Bronchial epithelial cell (primary cell): Measurements from ENCODE around the gene KCNK2. TPM values are rescaled to one million over a fixed set of nuclear protein-coding genes. Genes with fewer than 3 reads are reported as not detected.

Experiments
- DNase-seq: peaks from one replicate; pipeline ENCODE4 v3.0.0-alpha.2; 2010; ENCODE audit warnings: low read depth
- FAIRE-seq: peaks from 2 replicates; lab custom pipeline; 2011; peaks lifted over from hg19 to GRCh38; lab: Jason Lieb, UNC
- H3K27me3 ChIP-seq: 2 replicates; pipeline ENCODE4 v1.5.1; 2011; ENCODE audit warnings: low read length; ENCODE audit not compliant: control insufficient read depth, insufficient read depth
- H3K36me3 ChIP-seq: 2 replicates; pipeline ENCODE4 v1.5.1; 2011; ENCODE audit warnings: low read length; ENCODE audit not compliant: control insufficient read depth, insufficient read depth
- H3K4me3 ChIP-seq: 2 replicates; pipeline ENCODE4 v1.5.1; 2011; ENCODE audit warnings: mild to moderate bottlenecking, low read depth, low read length, control low read depth
- total RNA-seq: library from RNA; depleted of rRNA; stranded (reverse); fragments of >200 nt; gene quantifications from 2 replicates; pipeline ENCODE4 v1.2.1, GENCODE V29; 2014
- TF ChIP-seq, protein P1 (sequence below): IDR thresholded peaks from 2 replicates; pipeline ENCODE4 v1.5.1; 2011; ENCODE audit warnings: mild to moderate bottlenecking, moderate library complexity, low read length, control low read depth, inconsistent platforms; ENCODE audit not compliant: insufficient read depth, severe bottlenecking

KCNK2 gene
- total RNA-seq, 1 donor from 2014 or later = 1.3 TPM

DNA sequence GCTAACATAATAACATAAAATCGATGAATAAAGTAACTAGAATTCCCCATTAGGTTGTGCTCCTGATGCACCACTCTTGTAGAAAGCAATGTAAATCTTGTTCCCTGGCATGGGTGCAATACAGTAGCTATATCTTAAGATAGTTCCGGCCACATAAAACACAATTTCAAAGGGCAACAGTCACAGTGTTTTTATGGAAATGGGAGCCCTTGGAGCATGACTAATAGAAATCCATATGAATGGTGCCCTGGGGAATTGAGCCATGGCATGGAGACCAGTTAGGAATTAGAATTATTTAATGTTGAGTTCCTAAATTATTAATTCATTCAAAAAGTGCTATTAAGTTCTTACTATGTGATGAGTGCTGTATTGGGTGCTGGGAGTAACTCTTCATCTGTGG is 118.7 kb downstream of the KCNK2 start:
- no peaks in the 10 kb centered on the region for H3K36me3 ChIP-seq
- no peak overlapping the region for H3K4me3 ChIP-seq
- TF ChIP-seq, protein P1, sequence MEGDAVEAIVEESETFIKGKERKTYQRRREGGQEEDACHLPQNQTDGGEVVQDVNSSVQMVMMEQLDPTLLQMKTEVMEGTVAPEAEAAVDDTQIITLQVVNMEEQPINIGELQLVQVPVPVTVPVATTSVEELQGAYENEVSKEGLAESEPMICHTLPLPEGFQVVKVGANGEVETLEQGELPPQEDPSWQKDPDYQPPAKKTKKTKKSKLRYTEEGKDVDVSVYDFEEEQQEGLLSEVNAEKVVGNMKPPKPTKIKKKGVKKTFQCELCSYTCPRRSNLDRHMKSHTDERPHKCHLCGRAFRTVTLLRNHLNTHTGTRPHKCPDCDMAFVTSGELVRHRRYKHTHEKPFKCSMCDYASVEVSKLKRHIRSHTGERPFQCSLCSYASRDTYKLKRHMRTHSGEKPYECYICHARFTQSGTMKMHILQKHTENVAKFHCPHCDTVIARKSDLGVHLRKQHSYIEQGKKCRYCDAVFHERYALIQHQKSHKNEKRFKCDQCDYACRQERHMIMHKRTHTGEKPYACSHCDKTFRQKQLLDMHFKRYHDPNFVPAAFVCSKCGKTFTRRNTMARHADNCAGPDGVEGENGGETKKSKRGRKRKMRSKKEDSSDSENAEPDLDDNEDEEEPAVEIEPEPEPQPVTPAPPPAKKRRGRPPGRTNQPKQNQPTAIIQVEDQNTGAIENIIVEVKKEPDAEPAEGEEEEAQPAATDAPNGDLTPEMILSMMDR = no peak
- FAIRE-seq (no peak), DNase-seq (no peak)
- no peaks in the 10 kb centered on the region for H3K27me3 ChIP-seq

DNA sequence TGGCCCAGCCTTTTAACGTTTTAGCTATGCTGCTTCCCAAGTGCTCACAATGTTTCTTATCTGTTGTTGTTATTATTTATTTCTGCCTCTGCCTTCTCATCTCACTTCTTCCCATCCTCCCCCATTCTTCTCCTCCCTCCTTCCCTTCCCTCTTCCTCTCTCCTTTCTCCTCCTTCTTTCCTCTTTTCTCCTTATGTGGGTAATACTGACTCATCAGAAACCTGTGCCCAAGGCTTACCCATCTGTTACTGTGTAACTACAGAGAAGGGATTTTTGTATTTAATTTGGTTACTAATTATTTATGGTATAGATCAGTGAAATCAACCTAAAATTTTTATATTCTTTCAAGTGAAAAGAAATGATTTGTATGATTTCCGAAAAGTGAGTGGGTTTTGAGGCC is 120.3 kb downstream of the KCNK2 start:
- no peak for FAIRE-seq
- Histone ChIP-seq H3K4me3 (no peak overlapping the region), H3K36me3 (no peaks in the 10 kb centered on the region), H3K27me3 (no peaks in the 10 kb centered on the region)
- no peak for DNase-seq
- TF ChIP-seq, protein P1 = no peak

DNA sequence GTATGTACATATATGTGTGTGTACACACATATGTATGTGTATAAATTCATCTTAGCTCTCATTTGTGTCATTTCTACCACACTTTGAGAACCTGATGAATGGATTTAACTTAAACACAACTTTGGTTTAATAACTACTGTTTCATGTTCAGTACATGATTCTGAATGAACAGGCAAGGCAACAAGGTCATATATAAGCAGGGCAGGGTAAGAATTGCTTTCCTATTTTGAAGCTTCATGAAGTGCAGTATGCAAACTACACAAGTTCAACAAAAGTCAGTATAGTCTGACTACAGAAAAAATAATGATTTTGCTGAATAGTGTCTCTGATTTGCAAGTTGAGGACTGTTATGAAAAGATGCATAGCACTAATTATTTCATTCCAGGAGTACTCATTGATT is 127.6 kb downstream of the KCNK2 start:
- no peak overlapping the region for H3K4me3 ChIP-seq
- TF ChIP-seq, protein P1 = no peak
- no peaks in the 10 kb centered on the region for H3K27me3 ChIP-seq
- H3K36me3 ChIP-seq = no peaks in the 10 kb centered on the region
- DNase-seq = no peak
- no peak for FAIRE-seq

DNA sequence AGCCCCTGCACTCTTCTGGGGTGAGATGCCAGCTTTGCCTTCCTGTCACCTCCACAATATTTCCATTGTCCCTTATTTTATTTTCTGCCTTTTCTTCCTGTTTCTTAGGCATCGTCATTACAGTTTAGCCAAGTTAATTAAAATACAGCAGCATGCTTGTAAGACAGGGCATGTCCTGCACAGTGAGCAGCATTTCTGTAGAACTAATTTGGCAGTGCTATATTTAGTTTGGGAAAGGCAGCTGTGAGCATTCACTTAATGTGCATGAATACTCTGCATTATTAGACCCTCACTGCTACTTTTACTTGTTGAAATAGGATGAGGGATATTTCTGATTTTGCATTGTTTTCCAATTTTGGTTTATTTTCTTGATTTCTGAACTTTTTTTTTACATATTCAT is 133.3 kb downstream of the KCNK2 start:
- H3K4me3 ChIP-seq = no peak overlapping the region
- H3K36me3 ChIP-seq = no peaks in the 10 kb centered on the region
- H3K27me3 ChIP-seq = no peaks in the 10 kb centered on the region
- TF ChIP-seq, protein P1 = no peak
- DNase-seq = no peak
- FAIRE-seq = no peak

DNA sequence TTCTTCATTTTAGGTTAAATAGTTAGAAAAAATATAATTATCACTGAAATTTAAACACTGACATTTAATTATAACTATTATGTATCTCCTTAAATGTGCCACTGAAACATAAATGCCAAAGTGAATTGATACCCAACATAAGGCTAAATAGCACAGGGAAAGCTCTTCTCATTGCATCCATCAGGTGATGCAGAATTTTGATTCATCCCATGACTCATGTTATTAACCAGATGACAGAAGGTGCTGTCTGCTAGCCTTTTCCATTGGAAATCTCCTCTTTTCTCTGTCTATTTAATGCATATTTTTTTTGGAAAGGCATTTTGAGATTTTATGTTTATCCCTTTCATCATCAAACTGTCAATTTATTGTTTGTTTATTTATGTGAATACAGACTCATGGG is 136.8 kb downstream of the KCNK2 start:
- TF ChIP-seq, protein P1 = no peak
- Histone ChIP-seq H3K4me3 (no peak overlapping the region), H3K27me3 (no peaks in the 10 kb centered on the region), H3K36me3 (no peaks in the 10 kb centered on the region)
- DNase-seq (peak; percentile 29), FAIRE-seq (no peak)

DNA sequence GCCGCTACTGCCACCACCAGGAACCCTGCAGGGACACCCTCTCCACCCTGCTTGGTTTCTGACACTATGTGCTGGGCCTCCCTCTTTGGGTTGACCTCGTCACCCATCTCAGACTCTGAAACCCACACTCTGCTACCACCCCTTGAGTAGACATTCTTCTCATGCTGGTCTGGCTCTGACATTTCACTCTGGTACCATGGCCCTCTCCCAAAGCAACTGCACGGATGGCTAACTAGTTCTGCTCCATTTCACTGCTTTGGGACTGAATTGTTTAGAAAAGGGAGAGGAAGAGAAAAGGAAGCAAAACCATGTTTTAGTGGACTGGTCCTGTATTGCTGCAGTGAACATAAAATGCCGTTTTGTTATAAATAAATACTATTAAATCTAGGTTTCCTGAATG is 137.8 kb downstream of the KCNK2 start:
- DNase-seq = no peak
- Histone ChIP-seq H3K36me3 (no peaks in the 10 kb centered on the region), H3K4me3 (no peak overlapping the region), H3K27me3 (no peaks in the 10 kb centered on the region)
- peak; percentile 7 for FAIRE-seq
- TF ChIP-seq, protein P1 = no peak
